NT2/D1 (cell line): ENCODE results near the gene AGPS.

Experiments used
- YY1 ChIP-seq: IDR thresholded peaks from 2 replicates; pipeline ENCODE4 v1.6.1; 2011; ENCODE audit not compliant: insufficient read length, insufficient read depth
- ZNF274 ChIP-seq: IDR thresholded peaks from 2 replicates; pipeline ENCODE4 v1.6.1; 2011; ENCODE audit warnings: mild to moderate bottlenecking, low read depth, low read length

DNA sequence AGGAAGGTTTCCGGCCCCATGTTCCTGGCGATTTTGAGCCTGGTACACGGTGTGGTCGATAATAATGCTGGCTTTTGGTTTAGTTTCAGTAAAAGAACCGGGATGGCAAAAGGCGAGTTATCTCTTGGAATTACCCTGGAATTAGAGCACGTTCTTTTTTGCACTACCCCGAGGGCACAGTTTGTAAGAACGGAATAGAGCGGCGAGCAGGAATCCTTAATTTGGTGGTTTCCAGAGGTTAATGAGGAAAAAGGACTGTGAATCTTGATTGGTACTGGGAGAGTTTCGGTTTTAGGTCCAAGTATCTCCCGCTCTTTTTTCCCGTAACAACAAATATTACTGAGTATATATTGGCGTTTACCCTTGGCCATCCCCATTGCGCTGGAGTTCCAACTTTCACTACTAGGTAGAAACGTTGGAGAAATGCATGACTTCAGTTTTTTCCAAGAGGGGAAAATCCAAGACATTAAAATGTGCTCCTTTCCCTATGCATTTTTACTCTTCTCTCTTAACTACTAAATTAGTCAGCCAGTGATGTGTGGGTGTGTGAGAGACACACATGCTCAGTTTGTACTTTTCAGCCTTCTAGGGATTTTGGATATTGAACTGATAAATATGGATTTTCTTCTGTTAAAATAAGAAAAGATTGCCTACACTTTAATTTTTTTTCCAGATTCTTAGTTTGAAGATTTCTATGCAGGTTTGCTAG lies 160.8 kb downstream of the AGPS start:
- TF ChIP-seq ZNF274 (no peak), YY1 (no peak)
